Bone marrow (tissue), 2 donors: ENCODE measurements around the gene C19orf25.
"Not testable (repeated sequence)": the region's sequence is repeated elsewhere in the genome, so short reads cannot be mapped to it uniquely, and the experiment has no call there.

Source experiments
- DNase-seq, 2 donors: peaks; one replicate each; lab custom pipeline; 2025; lab: John Stamatoyannopoulos, UW

Gene C19orf25

GRCh38 chr19:1512671-1513498 is 33.9 kb upstream of the C19orf25 start, which contains the start of gene ADAMTSL5:
Gene ADAMTSL5 (minus strand): TSS chr19:1513019. CDS start chr19:1510943, 2,076 bp downstream.
- peak in 1 of 2 donors; percentile 3 for DNase-seq

- no peak for DNase-seq
Observed at GRCh38 chr19:1511318-1512317, 32.6 kb upstream of the C19orf25 start.

- no peak for DNase-seq
Observed at GRCh38 chr19:1510807-1511206, 31.8 kb upstream of the C19orf25 start.

GRCh38 chr19:1510442-1510806 is 31.4 kb upstream of the C19orf25 start:
- DNase-seq: no peak

GRCh38 chr19:1509602-1510441 is 30.8 kb upstream of the C19orf25 start:
- DNase-seq: no peak

GRCh38 chr19:1508507-1508856 is 29.5 kb upstream of the C19orf25 start:
- no peak for DNase-seq

- peak; percentile 65 to 74 for DNase-seq
Observed at GRCh38 chr19:1507763-1508506, 28.9 kb upstream of the C19orf25 start.

- DNase-seq: no peak
Observed at GRCh38 chr19:1507192-1507660, 28.2 kb upstream of the C19orf25 start.

GRCh38 chr19:1505991-1506881 is 27.2 kb upstream of the C19orf25 start:
- DNase-seq: no peak

- no peak for DNase-seq
Observed at GRCh38 chr19:1505012-1505411, 26.0 kb upstream of the C19orf25 start.

- DNase-seq: no peak
Observed at GRCh38 chr19:1503925-1504773, 25.1 kb upstream of the C19orf25 start.

- DNase-seq: peak in 1 of 2 donors; percentile 7
Observed at GRCh38 chr19:1503089-1503924, 24.3 kb upstream of the C19orf25 start.

GRCh38 chr19:1502433-1503088 is 23.5 kb upstream of the C19orf25 start:
- DNase-seq: no peak

GRCh38 chr19:1501200-1501595 is 22.2 kb upstream of the C19orf25 start:
- no peak for DNase-seq

GRCh38 chr19:1499231-1499630 is 20.2 kb upstream of the C19orf25 start:
- not testable (repeated sequence) for DNase-seq

- no peak for DNase-seq
Observed at GRCh38 chr19:1497578-1498235, 18.7 kb upstream of the C19orf25 start.
